Keratinocyte (primary cell): ENCODE results near the gene SIX1.

Experiments used
- CTCF ChIP-seq, 3 experiments: IDR thresholded peaks in 1 of 3; conservative IDR thresholded peaks in 1 of 3; optimal IDR thresholded peaks in 1 of 3; 2 replicates in 2 of 3; 3 replicates in 1 of 3; pipeline versions ENCODE3 to v1.5.1; 2011; ENCODE audit warnings: low read length in 3 of 3, mild to moderate bottlenecking in 3 of 3, moderate library complexity in 2 of 3, control low read depth in 1 of 3, inconsistent platforms in 1 of 3; ENCODE audit not compliant: insufficient read depth in 2 of 3; ENCODE audit errors: extremely low read depth in 1 of 3
- EZH2 ChIP-seq: IDR thresholded peaks from one replicate; pipeline ENCODE4 v1.6.1; 2012; ENCODE audit warnings: inconsistent platforms, mild to moderate bottlenecking, low read length, moderate library complexity

- no peak for TF ChIP-seq CTCF (optimal IDR thresholded peaks at IDR 0.05 in 1 of 3, IDR thresholded peaks at IDR 0.05 in 1 of 3, conservative IDR thresholded peaks at IDR 0.05 in 1 of 3; ENCODE audit: extremely low read depth in 1 of 3, insufficient read depth in 2 of 3, low read length in 3 of 3)
- TF ChIP-seq EZH2 = peak; percentile 17
Measured at GRCh38 chr14:60658211-60658690, 9.0 kb upstream of the SIX1 start.
